Measurements from ENCODE around the gene COA1.
"Not testable (repeated sequence)": the region's sequence is repeated elsewhere in the genome, so short reads cannot be mapped to it uniquely, and the experiment has no call there.

Gene COA1

DNA sequence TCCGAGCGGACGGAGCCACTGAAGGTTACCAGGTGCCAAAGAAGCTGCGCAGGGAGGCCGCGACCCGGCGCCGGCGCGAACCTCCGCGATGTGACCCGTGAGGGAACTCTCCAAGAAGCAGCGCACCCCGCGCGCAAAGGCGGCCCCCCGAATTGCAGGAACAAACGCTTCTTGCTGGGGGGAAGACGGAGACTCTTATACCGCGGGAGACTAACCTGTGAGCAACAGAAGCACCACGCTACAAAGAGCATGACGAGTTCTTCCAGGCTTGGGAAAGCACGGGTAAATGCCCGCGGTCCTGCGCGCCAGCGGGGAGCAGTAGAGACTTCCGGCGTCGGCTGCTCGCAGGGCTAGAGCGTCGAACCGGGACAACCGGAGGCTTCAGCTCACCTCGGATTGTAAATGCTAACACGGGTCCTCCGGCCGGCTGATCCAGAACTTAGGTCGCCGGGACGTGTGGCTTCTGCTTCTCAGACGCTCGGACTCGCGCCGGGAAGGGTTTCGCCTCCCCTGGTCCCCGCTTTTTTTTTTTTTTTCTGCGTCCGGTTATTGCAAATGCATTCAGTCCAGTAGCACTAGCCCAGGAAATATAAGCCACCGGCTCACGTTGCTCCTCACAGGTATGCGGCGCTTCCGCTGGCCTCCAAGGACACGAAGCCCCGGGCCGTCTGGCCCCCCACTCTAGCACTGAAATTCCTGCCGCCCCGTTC is at the start of gene COA1:
Gene COA1 (minus strand): TSS at position 310 of the 710 bp plus-strand sequence. CDS start 80,909 bp downstream, outside the sequence.
- peak; percentile 84 to 85 for DNase-seq

- not testable (repeated sequence) for DNase-seq
Measured at GRCh38 chr7:43778293-43779044, 49.1 kb upstream of the COA1 start.

DNA sequence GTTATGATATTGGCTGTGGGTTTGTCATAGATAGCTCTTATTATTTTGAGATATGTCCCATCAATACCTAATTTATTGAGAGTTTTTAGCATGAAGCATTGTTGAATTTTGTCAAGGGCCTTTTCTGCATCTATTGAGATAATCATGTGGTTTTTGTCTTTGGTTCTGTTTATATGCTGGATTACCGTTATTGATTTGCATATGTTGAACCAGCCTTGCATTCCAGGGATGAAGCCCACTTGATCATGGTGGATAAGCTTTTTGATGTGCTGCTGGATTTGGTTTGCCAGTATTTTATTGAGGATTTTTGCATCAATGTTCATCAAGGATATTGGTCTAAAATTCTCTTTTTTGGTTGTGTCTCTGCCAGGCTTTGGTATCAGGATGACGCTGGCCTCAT is 45.9 kb upstream of the COA1 start:
- DNase-seq, result not testable (repeated sequence)

GRCh38 chr7:43773268-43773667 is 43.9 kb upstream of the COA1 start:
- not testable (repeated sequence) for DNase-seq

DNA sequence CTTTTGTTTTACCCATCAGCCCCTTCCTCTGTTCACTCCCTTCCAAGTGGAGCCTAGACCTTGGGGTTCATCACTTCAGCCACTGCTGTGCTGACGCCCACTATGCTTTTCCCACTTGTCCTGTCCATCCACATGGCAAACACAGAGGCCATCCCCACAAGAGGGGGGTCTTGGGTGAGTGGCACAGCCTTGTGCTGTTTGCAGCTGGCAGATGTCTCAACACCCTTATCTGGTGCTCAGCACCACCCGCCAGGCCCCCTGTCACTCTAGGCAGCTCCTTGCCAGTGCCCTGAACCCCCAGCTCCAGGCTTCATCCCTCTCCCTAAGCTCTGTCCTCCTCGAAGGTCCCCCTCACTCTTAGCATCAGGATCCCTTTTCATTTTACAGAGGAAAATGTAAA is 42.2 kb upstream of the COA1 start:
- DNase-seq, result no peak

- no peak for DNase-seq
Measured at GRCh38 chr7:43771128-43771527, 41.8 kb upstream of the COA1 start.

DNA sequence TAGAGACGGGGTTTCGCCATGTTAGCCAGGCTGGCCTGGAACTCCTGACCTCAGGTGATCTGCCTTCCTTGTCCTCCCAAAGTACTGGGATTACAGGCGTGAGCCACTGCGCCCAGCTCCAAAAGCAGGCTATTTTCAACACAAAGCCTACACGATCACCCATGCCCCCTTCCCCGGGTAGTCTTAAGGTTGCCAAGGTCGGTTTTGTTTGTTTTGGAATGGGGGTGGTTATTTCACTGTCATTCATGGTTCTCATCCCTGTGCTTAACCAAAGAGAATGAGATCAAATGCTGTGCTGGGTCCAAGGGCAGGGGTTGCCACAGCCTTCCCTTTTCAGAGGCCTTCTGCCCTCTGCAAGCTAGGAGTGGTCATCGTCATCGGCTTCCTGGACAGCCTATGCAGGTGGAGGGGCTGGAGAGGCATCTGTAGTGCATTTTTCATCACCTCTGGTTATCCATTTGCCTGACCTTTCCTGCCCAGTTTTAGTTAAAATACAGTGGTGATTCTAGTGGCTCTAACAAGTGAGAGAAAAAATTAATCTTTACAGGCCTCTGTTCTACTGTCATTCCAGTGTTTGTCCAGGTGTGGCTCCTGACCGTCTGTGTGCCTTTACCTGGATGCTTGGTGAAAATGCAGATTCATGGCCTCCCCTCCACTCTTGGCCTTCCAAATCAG is 40.6 kb upstream of the COA1 start:
- no peak for DNase-seq

- DNase-seq, result no peak
Measured at GRCh38 chr7:43769281-43769680, 40.0 kb upstream of the COA1 start.

DNA sequence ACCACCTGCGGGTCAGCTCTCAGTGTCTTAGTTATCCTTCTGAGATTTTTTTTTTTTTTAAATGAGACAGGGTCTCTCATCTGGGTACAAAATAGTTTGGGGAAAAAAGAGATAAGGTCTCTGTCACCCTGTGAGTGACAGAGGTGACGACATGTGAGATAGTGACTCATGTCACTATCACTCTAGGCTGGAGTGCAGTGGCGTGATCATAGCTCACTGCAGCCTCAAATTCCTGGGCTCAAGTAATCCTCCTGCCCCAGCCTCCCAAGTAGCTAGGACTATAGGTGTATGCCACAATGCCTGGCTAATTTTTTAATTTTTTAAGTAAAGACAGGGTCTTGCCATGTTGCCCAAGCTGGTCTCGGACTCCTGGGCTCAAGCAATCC is 39.6 kb upstream of the COA1 start:
- no peak for DNase-seq

DNA sequence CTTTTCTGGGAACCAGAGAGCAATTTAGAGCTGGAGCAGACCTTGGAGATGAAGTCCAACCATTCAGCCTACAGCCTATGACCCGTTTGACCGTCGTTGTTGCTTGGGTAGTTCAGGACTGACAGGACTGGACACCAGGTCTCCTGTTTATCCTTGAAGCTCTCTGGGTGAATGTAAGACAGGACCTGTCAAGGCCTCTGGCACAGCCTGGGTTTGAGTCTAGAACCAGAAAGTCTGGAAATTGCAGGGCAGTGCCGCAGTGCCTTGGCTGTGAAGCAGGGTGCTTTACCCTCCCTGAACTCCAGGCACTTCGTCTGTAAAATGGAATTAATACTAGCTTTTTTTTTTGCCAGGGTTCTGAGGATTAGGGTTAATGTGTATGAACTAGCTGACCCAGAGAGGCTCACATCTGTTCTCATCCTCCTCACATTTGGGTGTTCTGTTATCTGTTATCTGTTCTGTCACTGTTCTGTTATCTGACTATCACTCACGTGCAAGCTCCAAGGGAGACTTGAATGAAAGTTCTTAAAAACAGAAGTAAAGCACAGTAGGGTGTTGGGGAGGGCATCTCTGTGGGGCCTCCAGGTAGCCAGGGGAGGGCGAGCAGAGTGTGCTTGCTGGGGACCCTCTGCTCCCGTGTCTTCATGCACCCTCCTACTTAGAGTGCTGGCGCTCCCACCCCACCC is 39.0 kb upstream of the COA1 start:
- DNase-seq, result no peak

DNA sequence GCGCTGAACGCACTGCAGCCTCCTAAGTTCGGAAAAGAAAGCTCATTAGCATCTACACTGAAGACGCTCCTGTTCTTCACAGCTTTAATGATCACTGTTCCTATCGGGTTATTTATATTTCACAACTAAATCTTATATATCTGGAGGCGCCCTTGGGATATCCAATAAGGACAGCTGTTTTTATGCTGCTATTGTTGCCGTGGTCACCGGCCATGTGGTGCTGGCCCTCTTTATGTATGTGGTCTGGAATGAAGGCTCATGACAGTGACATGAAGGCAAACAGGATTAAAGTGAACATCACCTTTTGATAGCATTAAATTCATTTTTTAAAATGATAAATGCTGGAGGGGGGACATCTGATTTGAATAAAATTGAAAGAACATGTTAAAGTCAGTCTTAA is 38.0 kb upstream of the COA1 start:
- DNase-seq, result no peak

DNA sequence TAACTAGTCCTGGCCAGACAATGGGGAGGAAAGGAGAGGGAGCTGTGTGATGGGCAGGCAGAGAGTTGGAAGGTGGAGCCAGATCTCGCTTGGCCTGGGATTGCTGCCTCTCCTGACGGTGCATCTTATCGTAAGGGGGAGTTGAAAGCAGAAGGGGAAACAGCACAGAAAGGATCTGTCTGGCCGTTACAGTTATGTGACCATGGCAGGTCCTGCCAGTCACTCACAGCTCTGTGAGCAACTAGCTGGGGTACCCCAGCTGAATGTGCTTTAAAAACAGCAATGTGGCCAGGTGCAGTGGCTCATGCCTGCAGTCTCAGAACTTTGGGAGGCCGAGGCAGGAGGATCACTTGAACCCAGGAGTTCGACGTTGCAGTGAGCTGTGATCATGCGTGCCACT is 37.2 kb upstream of the COA1 start:
- DNase-seq, result no peak

GRCh38 chr7:43764807-43765491 is 35.6 kb upstream of the COA1 start:
- no peak for DNase-seq

DNA sequence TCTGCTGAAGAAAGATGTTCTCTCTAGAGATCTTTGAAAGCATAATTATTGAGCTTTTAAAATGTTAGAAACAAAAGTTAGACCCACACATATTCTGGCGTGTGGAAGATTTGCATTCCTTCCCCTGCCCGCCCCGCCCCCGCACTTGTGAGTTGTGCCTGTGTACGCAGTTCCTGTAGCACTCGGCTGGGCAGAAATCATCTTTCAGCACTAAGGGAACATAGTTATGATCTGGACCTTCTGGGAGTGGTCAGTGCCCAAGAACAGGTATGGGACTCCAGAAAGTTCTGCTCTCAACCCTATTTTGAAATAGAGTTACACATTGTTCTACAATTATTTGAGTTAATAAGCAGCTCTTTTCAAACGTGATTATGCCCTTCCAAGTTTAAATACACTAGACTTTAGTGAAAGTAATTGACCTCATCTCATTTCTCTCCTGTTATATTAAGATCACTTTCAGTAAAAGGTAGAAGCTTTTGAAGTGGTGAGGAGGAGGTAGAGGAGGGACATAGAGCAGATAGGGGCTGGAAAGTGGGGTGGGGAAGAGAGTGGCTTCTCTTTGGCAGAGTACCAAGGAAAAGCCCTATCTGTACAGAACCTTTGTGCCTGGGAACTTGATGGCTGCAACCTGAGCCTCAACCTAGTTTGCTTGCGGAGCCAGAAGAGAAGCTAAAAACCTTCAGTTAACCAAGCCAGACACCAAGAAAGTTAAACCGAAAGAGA is 34.9 kb upstream of the COA1 start:
- peak; percentile 18 to 35 for DNase-seq

GRCh38 chr7:43763183-43763582 is 33.9 kb upstream of the COA1 start:
- no peak for DNase-seq

DNA sequence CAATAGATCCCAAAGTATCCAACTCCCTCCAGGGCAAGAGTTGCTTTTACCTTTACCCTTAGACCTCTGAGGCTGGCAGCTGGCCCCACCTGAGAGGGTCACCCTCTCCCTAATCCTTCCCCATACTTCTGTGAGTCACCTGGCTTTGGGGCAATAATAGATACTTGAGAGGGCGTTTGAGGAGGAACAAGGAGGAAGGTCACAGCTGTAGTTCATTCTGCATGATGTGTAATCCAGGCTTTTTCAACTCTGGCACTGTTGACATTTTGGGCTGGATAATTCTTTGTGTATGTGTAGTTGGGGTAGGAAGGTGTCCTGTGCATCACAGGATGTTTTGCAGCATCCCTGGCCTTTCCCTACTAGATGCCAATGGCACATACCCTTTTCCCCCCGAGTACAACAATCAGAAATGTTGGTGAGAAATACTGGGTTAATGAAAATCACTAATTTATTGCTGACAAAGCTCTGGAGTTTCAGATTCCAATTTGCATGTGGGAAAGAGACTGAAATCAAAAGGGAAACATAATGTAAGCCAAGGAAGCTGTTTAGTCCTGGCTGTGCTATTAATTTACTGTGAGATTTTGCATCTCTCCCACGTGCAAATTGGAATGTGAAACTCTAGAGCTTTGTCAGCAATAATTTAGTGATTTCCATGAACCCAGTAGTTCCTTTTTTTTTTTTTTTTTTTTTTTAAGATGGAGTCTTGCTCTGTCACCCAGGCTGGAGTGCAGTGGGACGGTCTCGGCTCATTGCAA is 32.8 kb upstream of the COA1 start:
- DNase-seq, result no peak

- DNase-seq, result no peak
Measured at GRCh38 chr7:43761382-43761781, 32.1 kb upstream of the COA1 start.

- DNase-seq, result no peak
Measured at GRCh38 chr7:43760861-43761260, 31.5 kb upstream of the COA1 start.

- DNase-seq, result peak; percentile 41 to 55
Measured at GRCh38 chr7:43758822-43759683, 29.7 kb upstream of the COA1 start.
